Gastroesophageal sphincter (tissue), 4 donors: Measurements from ENCODE around the gene TRIOBP. TPM values are rescaled to one million over a fixed set of nuclear protein-coding genes. Genes with fewer than 3 reads are reported as not detected.

Experiments
- ATAC-seq: fragments of 150-250 bp; one replicate; pipeline ENCODE4 v1.9.1; 2016; ENCODE audit warnings: mild to moderate bottlenecking, moderate library complexity
- H3K27ac ChIP-seq, 4 donors: fragments of 200-600 bp; sonication (generic) in 3 of 4; 1 replicate in 3 of 4; 2 replicates in 1 of 4; pipeline ENCODE4 v1.5.1; 2016 to 2019
- H3K27me3 ChIP-seq: fragments of 200-600 bp; sonication (generic); one replicate; pipeline ENCODE4 v1.5.1; 2019
- H3K36me3 ChIP-seq, 2 donors: fragments of 200-600 bp; sonication (generic); one replicate each; pipeline ENCODE4 v1.5.1; 2019; ENCODE audit warnings: control low read depth in 1 of 2
- H3K4me1 ChIP-seq, 3 donors: fragments of 200-600 bp; sonication (generic); 1 replicate in 2 of 3; 2 replicates in 1 of 3; pipeline ENCODE4 v1.5.1; 2016 to 2019; ENCODE audit warnings: control low read depth in 2 of 3
- H3K4me3 ChIP-seq, 2 donors: fragments of 200-600 bp; sonication (generic); one replicate each; pipeline ENCODE4 v1.5.1; 2019; ENCODE audit warnings: mild to moderate bottlenecking in 1 of 2, moderate library complexity in 1 of 2
- H3K9me3 ChIP-seq, 3 donors: fragments of 200-600 bp; sonication (generic); one replicate each; pipeline ENCODE4 v1.5.1; 2017 to 2019; ENCODE audit warnings: control low read depth in 2 of 3
- CTCF ChIP-seq, 4 experiments: fragments of 200-600 bp in 2 of 4; fragments of 450-650 bp in 2 of 4; sonication (generic) in 1 of 4; IDR thresholded peaks; one replicate each; pipeline ENCODE4 v1.5.1; 2017 to 2019; ENCODE audit warnings: antibody characterized with exemption in 4 of 4, mild to moderate bottlenecking in 2 of 4, moderate library complexity in 2 of 4
- EP300 ChIP-seq: sonication (generic); formaldehyde crosslinking; IDR thresholded peaks from one replicate; pipeline ENCODE4 v1.6.1; 2017; ENCODE audit warnings: antibody characterized with exemption, mild to moderate bottlenecking
- POLR2A ChIP-seq, 2 donors: fragments of 450-650 bp; IDR thresholded peaks; one replicate each; pipeline ENCODE4 v1.6.1; 2017; ENCODE audit warnings: antibody characterized with exemption in 2 of 2, mild to moderate bottlenecking in 2 of 2, moderate library complexity in 1 of 2
- POLR2AphosphoS5 ChIP-seq: sonication (generic); formaldehyde crosslinking; IDR thresholded peaks from one replicate; pipeline ENCODE4 v1.6.1; 2017; ENCODE audit warnings: antibody characterized with exemption
- WGBS, 2 donors: methylation state at CpG; one replicate each; pipeline ENCODE4 v1.1.5; 2018; ENCODE audit warnings: low coverage in 1 of 2; 5-methylcytosine and 5-hydroxymethylcytosine counted together
- total RNA-seq, 4 donors: library from RNA; depleted of rRNA; stranded (reverse); fragments of >200 nt; gene quantifications; one replicate each; pipeline ENCODE4 v1.1.0, GENCODE V29; 2016

Gene TRIOBP
- total RNA-seq, 4 donors from 2014 or later, result 128 to 234 (median 137) TPM

DNA sequence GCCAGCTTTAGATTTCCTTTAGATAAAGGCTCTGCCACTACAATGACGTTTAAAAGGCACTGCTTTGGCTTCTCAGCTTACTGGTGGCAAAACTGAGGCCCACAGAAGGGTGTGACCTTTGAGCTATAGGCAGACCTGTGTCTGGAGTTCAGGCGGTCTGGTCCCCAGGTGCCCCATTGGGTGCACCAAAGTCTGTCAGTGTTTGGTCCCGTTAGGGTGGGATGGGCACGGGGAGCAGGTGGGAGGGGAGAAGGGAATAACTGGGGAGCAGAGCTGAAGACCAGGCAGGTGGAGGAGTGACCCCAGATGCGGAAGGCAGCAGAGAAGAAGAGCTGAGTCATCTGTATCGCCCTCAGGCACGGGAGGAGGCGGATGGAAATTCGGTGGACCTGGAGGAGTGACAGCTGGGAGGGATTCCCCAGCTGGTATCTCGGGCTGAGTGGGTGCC, 65.6 kb downstream of the TRIOBP start:
- TF ChIP-seq CTCF (IDR thresholded peaks at IDR 0.05), result no peak
- TF ChIP-seq POLR2A (IDR thresholded peaks at IDR 0.05), result no peak
- H3K36me3 ChIP-seq, result peaks cover 0 to 94% of the 10 kb centered on the region in 2 donors
- no peaks in the 10 kb centered on the region for H3K27me3 ChIP-seq
- H3K4me1 ChIP-seq, result peaks cover 0 to 12% (median 0%) of the 10 kb centered on the region in 3 donors
- WGBS, 2 donors, result 66% methylated on average over 8 of the region's 10 CpGs; no CpG with 5 or more reads in 1 of the 2 donors
- H3K27ac ChIP-seq, result no peak overlapping the region
- ATAC-seq, result no peak
- H3K9me3 ChIP-seq, result no peaks in the 10 kb centered on the region
- H3K4me3 ChIP-seq, result no peak overlapping the region

DNA sequence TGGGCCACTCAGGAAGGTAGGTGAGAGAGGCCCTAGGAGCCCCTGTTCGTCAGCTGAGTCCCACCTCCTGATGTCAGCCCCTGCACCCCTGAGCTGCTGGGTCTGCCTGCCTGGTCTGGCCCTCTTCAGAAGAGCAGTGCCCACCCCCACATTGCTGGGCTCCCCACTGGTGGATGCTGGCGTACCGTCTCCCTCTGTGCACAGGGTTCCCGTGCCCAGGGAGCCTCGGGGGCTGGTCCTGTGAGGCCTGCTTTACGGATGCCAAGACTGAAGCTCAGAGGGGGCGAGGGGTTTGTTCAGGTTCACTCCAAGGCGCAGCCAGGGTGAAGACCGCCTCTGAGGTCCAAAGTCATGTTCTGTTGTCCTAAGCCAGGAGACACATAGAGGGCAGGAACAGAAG, 66.2 kb downstream of the TRIOBP start:
- ATAC-seq, result no peak
- peaks cover 0 to 94% of the 10 kb centered on the region in 2 donors for H3K36me3 ChIP-seq
- no peaks in the 10 kb centered on the region for H3K9me3 ChIP-seq
- 80 to 100% methylated on average over 1 of the region's 9 CpGs for WGBS, 2 donors
- H3K27me3 ChIP-seq, result no peaks in the 10 kb centered on the region
- H3K27ac ChIP-seq, result no peak overlapping the region
- H3K4me3 ChIP-seq, result no peak overlapping the region
- TF ChIP-seq POLR2AphosphoS5, result no peak
- no peak for TF ChIP-seq EP300
- TF ChIP-seq POLR2A (IDR thresholded peaks at IDR 0.05), result no peak
- no peak for TF ChIP-seq CTCF (IDR thresholded peaks at IDR 0.05)
- H3K4me1 ChIP-seq, result peaks cover 0 to 12% (median 0%) of the 10 kb centered on the region in 3 donors

DNA sequence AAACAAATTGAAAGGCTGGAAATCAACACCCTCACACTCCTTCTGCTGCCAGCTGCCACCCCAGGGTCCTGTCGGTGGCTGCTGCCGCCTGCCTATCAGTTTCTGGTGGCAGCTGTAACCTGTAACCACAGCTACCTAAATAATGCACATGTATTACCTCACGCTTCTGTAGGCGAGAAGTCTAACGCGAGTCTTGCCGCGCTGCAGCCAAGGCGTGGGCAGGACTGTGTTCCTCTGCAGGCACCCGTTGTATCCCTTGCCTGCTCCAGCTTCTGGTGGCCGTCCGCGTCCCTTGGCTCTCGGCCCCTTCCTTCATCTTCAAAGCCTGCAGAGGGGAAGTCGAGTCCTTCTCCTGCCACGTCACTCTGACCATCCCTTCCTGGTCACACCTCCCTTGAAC, 66.8 kb downstream of the TRIOBP start:
- no peaks in the 10 kb centered on the region for H3K27me3 ChIP-seq
- H3K4me1 ChIP-seq, result peaks cover 0 to 12% (median 0%) of the 10 kb centered on the region in 3 donors
- H3K36me3 ChIP-seq, result peaks cover 0 to 94% of the 10 kb centered on the region in 2 donors
- no peak overlapping the region for H3K4me3 ChIP-seq
- no peak overlapping the region for H3K27ac ChIP-seq
- ATAC-seq, result no peak
- WGBS, 2 donors, result 77% methylated on average over 15 of the region's 16 CpGs; no CpG with 5 or more reads in 1 of the 2 donors
- H3K9me3 ChIP-seq, result no peaks in the 10 kb centered on the region
- TF ChIP-seq EP300 (no peak), POLR2A (IDR thresholded peaks at IDR 0.05) (no peak), POLR2AphosphoS5 (no peak)

- H3K36me3 ChIP-seq, result peaks cover 0 to 94% of the 10 kb centered on the region in 2 donors
- peak; percentile 44 for ATAC-seq
- TF ChIP-seq POLR2AphosphoS5, result peak; percentile 32
- TF ChIP-seq EP300, result no peak
- 40 to 69% methylated on average over 1 to 3 of the region's 6 CpGs for WGBS, 2 donors
- H3K27ac ChIP-seq, result no peak overlapping the region
- H3K4me3 ChIP-seq, result no peak overlapping the region
- no peaks in the 10 kb centered on the region for H3K27me3 ChIP-seq
- H3K4me1 ChIP-seq, result peaks cover 0 to 12% (median 0%) of the 10 kb centered on the region in 3 donors
- H3K9me3 ChIP-seq, result no peaks in the 10 kb centered on the region
Measured at GRCh38 chr22:37764622-37765021, 67.8 kb downstream of the TRIOBP start.

GRCh38 chr22:37765498-37765897, 68.7 kb downstream of the TRIOBP start:
- TF ChIP-seq POLR2A (IDR thresholded peaks at IDR 0.05), result no peak
- no peak for TF ChIP-seq CTCF (IDR thresholded peaks at IDR 0.05)
- TF ChIP-seq EP300, result no peak
- TF ChIP-seq POLR2AphosphoS5, result no peak
- H3K27ac ChIP-seq, result no peak overlapping the region
- H3K4me3 ChIP-seq, result no peak overlapping the region
- 74 to 100% methylated on average over 1 to 11 of the region's 13 CpGs for WGBS, 2 donors
- no peaks in the 10 kb centered on the region for H3K27me3 ChIP-seq
- no peak for ATAC-seq
- no peaks in the 10 kb centered on the region for H3K9me3 ChIP-seq
- H3K36me3 ChIP-seq, result peaks cover 0 to 94% of the 10 kb centered on the region in 2 donors
- H3K4me1 ChIP-seq, result peaks cover 0 to 12% (median 0%) of the 10 kb centered on the region in 3 donors

DNA sequence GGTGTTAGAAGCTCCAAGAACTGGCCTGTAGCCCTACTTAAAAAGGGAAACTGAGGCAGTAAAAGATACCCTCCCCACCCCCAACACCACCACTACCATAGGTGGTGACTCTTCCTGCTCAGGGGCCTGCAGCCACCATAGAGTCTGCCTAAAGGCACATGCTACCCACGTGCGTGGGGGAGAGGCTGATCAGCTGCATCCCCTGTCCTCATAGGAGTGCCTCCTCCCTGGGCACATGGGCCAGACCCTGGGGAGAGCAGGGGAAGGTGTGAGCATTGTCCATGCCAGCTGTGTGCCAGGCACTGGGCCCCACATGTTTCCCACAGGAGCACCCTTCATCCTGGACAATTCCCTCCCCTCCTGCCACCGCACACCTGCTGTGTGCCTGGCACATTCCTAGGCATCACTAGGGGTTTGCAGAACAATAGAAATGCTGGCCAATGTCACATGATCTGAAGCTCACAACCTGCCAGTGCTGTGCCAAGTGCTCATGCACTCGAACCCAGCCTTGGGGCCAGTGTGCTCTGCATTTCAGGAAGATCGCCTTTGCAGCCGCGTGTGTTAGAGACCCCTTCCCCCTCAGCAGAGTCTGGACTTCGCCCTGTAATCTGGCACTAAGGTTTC, 69.2 kb downstream of the TRIOBP start:
- Histone ChIP-seq H3K9me3 (no peaks in the 10 kb centered on the region), H3K27ac (no peak overlapping the region), H3K36me3 (peaks cover 0 to 94% of the 10 kb centered on the region in 2 donors), H3K27me3 (no peaks in the 10 kb centered on the region), H3K4me1 (peaks cover 0 to 12% (median 0%) of the 10 kb centered on the region in 3 donors), H3K4me3 (no peak overlapping the region)
- 88 to 97% methylated on average over 4 to 5 of the region's 8 CpGs for WGBS, 2 donors
- ATAC-seq, result no peak
- no peak for TF ChIP-seq POLR2A (IDR thresholded peaks at IDR 0.05)
- no peak for TF ChIP-seq EP300
- TF ChIP-seq POLR2AphosphoS5, result no peak
- no peak for TF ChIP-seq CTCF (IDR thresholded peaks at IDR 0.05)
